Measurements from ENCODE around the gene KLHL1. TPM values are rescaled to one million over a fixed set of nuclear protein-coding genes. Genes with fewer than 3 reads are reported as not detected.

KLHL1 gene
- total RNA-seq, 4 donors from 2014 or later = not detected

DNA sequence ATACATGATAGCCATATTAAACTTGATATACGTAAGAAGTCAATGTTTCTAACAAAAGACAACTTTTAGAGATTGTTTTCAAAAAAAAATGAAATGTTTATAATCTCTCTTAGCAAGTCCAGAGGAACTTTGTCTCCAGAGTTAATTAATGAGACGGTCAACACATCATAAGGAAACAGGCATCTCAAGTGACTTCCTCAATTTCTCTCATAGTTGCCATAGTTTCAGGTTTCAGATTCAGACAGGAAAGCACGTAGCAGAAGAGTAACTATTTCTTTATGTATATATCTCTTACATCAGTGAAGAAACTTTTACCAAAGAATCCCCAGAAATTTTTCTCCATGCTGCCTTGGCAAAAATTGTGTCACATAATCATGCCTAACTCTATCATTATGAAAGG, 160.2 kb downstream of the KLHL1 start:
- intact Hi-C loops (cut with DNase I; ENCODE audit: low total_unique reads) = no loop called here
- H3K4me3 ChIP-seq (ENCODE audit: low read depth, poor library complexity, severe bottlenecking) = no peak overlapping the region
- TF ChIP-seq, protein P1, sequence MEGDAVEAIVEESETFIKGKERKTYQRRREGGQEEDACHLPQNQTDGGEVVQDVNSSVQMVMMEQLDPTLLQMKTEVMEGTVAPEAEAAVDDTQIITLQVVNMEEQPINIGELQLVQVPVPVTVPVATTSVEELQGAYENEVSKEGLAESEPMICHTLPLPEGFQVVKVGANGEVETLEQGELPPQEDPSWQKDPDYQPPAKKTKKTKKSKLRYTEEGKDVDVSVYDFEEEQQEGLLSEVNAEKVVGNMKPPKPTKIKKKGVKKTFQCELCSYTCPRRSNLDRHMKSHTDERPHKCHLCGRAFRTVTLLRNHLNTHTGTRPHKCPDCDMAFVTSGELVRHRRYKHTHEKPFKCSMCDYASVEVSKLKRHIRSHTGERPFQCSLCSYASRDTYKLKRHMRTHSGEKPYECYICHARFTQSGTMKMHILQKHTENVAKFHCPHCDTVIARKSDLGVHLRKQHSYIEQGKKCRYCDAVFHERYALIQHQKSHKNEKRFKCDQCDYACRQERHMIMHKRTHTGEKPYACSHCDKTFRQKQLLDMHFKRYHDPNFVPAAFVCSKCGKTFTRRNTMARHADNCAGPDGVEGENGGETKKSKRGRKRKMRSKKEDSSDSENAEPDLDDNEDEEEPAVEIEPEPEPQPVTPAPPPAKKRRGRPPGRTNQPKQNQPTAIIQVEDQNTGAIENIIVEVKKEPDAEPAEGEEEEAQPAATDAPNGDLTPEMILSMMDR (IDR thresholded peaks at IDR 0.05) = no peak
- no peak for TF ChIP-seq POLR2A (IDR thresholded peaks at IDR 0.05)
- 52 to 54% methylated on average over 3 of the region's 3 CpGs for WGBS, 2 donors
- DNase-seq (ENCODE audit: low spot score in 2 of 2) = no peak

DNA sequence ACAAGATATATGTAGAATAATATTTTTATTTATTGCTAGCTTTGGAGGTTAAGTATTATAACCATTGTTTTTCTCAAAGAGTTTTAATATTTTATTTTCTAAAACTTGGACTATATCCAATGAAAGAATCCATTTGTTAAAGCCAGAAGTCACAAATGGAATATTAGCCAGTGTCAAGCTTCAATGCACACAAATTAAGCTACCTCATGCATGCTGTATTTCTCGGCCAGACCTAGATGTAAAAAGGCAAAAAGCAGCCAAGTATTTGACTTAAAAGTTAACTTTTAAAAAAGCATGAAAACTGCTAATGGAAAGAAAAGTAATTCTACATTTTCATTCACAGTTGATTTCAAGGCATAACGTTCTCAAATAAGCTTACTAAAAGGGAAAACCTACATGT, 160.7 kb downstream of the KLHL1 start:
- no peak for DNase-seq (ENCODE audit: low spot score in 2 of 2)
- no peak overlapping the region for H3K4me3 ChIP-seq (ENCODE audit: low read depth, poor library complexity, severe bottlenecking)
- WGBS, 2 donors = 54 to 57% methylated on average over 2 of the region's 2 CpGs
- intact Hi-C loops (cut with DNase I; ENCODE audit: low total_unique reads) = no loop called here
- no peak for TF ChIP-seq POLR2A (IDR thresholded peaks at IDR 0.05)
- TF ChIP-seq, protein P1 (IDR thresholded peaks at IDR 0.05) = no peak

DNA sequence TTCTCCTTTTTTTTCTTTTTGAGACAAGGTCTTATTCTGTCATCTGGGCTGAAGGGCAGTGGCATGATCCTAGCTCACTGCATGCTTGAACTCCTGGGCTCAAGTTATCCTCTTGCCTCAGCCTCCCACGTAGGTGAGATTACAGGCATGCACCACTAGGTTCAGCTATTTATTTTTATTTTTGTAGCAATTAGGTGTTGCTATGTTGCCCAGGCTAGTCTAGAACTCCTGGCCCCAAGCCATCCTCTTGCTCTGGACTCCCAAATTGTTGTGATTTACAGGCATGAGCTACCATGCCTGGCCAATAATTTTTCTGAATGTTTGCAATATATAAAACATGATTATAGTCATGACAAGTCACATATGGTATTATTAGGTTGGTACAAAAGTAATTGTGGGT, 161.7 kb downstream of the KLHL1 start:
- intact Hi-C loops (cut with DNase I; ENCODE audit: low total_unique reads) = no loop called here
- no peak overlapping the region for H3K4me3 ChIP-seq (ENCODE audit: low read depth, poor library complexity, severe bottlenecking)
- no peak for DNase-seq (ENCODE audit: low spot score in 2 of 2)
- WGBS, 2 donors = 60 to 69% methylated on average over 1 of the region's 1 CpG
- no peak for TF ChIP-seq POLR2A (IDR thresholded peaks at IDR 0.05)
- TF ChIP-seq, protein P1 (IDR thresholded peaks at IDR 0.05) = no peak

DNA sequence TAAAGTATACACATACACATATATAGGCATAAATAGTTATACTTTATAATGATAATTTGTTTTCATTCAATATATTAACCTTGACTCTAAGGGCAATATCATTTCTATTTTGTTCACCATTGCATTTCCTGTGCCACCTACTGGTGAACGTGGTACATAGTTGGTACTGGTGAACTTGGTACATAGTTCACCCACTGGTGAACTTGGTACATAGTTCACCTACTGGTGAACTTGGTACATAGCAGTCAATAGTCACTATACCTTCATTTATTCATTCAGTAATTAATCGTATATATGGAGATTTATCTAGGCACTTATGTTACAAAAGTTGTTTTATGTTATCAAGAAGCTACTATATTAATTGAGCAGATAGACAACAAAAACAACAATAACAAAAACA, 173.2 kb downstream of the KLHL1 start:
- H3K4me3 ChIP-seq (ENCODE audit: low read depth, poor library complexity, severe bottlenecking) = no peak overlapping the region
- DNase-seq (ENCODE audit: low spot score in 2 of 2) = no peak
- TF ChIP-seq, protein P1 (IDR thresholded peaks at IDR 0.05) = no peak
- no peak for TF ChIP-seq POLR2A (IDR thresholded peaks at IDR 0.05)
- intact Hi-C loops (cut with DNase I; ENCODE audit: low total_unique reads) = no loop called here
- 64 to 76% methylated on average over 2 of the region's 2 CpGs for WGBS, 2 donors

DNA sequence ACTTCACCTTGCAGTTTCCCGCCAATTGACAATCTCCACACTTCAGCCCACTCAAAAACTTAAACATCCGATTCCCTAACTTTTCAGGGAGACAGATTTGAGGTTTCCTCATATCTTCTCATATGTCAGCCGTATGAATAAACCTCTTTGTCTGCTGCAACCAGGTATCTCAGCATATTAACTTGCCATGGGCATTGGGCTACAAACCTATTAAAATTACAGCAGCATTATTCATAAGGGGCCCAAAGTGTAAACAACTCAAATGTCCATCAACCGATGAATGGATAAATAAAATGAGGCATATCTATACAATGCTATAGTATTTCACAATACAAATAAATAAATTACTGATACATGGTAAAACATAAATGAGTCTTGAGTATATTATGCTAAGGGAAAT, 180.0 kb downstream of the KLHL1 start:
- 82 to 87% methylated on average over 4 of the region's 4 CpGs for WGBS, 2 donors
- H3K4me3 ChIP-seq (ENCODE audit: low read depth, poor library complexity, severe bottlenecking) = no peak overlapping the region
- DNase-seq (ENCODE audit: low spot score in 2 of 2) = no peak

DNA sequence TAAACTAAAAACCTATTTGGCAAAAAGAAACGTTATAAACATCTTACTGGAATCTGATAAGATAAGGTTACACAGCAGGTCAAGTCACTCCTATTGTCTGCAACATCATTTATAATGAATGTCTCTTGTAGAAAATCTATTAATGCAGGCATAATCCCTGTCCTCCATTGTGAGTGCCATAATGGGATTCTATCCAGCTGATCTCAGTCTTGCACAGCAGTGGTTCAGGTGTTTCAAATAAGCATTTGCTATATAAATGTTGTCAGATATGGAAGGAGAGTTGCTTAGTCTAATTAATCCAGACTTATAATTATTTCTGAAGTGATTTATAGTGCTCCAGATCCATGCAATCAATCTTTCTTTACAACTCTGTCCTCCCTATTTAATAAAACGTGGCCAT, 187.1 kb downstream of the KLHL1 start:
- intact Hi-C loops (cut with DNase I; ENCODE audit: low total_unique reads) = no loop called here
- no peak overlapping the region for H3K4me3 ChIP-seq (ENCODE audit: low read depth, poor library complexity, severe bottlenecking)
- TF ChIP-seq, protein P1 (IDR thresholded peaks at IDR 0.05) = no peak
- no peak for TF ChIP-seq POLR2A (IDR thresholded peaks at IDR 0.05)
- WGBS, 2 donors = 18 to 31% methylated on average over 2 of the region's 2 CpGs
- no peak for DNase-seq (ENCODE audit: low spot score in 2 of 2)

More for the DNA sequence above, 180.0 kb downstream of the KLHL1 start:
- intact Hi-C loops (cut with DNase I; ENCODE audit: low total_unique reads) = no loop called here
- TF ChIP-seq, protein P1 (IDR thresholded peaks at IDR 0.05) = no peak
- TF ChIP-seq POLR2A (IDR thresholded peaks at IDR 0.05) = no peak

Measured in lower leg skin (tissue), 4 donors.